KOPT-K1 (cell line): ENCODE results near the gene TMC6.
"Not testable (repeated sequence)": the region's sequence is repeated elsewhere in the genome, so short reads cannot be mapped to it uniquely, and the experiment has no call there.

Experiments
- H3K27ac ChIP-seq: fragments of 200-600 bp; sonication (generic); 2 replicates; pipeline ENCODE4 v1.5.1; 2016; ENCODE audit warnings: antibody characterized with exemption, mild to moderate bottlenecking, low read depth, low read length; ENCODE audit not compliant: poor library complexity, severe bottlenecking
- H3K36me3 ChIP-seq: fragments of 200-600 bp; sonication (generic); 2 replicates; pipeline ENCODE4 v1.5.1; 2017; ENCODE audit warnings: antibody characterized with exemption, mild to moderate bottlenecking, low read length, moderate library complexity; ENCODE audit not compliant: insufficient read depth
- H3K9me3 ChIP-seq: fragments of 200-600 bp; sonication (generic); 2 replicates; pipeline ENCODE4 v1.5.1; 2017; ENCODE audit warnings: antibody characterized with exemption, low read length, mild to moderate bottlenecking; ENCODE audit not compliant: insufficient read depth, poor library complexity, severe bottlenecking

TMC6 gene

GRCh38 chr17:78069695-78070094 is 58.9 kb downstream of the TMC6 start:
- H3K27ac ChIP-seq, result no peak overlapping the region
- H3K9me3 ChIP-seq, result no peaks in the 10 kb centered on the region
- H3K36me3 ChIP-seq, result peaks cover 100% of the 10 kb centered on the region

- H3K36me3 ChIP-seq, result peaks cover 85% of the 10 kb centered on the region
- not testable (repeated sequence) for H3K9me3 ChIP-seq, H3K27ac ChIP-seq
Observed at GRCh38 chr17:78066976-78067375, 61.6 kb downstream of the TMC6 start.

GRCh38 chr17:78064708-78065107 is 63.8 kb downstream of the TMC6 start:
- Histone ChIP-seq H3K27ac (no peak overlapping the region), H3K36me3 (peaks cover 74% of the 10 kb centered on the region), H3K9me3 (no peaks in the 10 kb centered on the region)

GRCh38 chr17:78063489-78063888 is 65.1 kb downstream of the TMC6 start:
- no peaks in the 10 kb centered on the region for H3K9me3 ChIP-seq
- no peak overlapping the region for H3K27ac ChIP-seq
- peaks cover 70% of the 10 kb centered on the region for H3K36me3 ChIP-seq

- no peak overlapping the region for H3K27ac ChIP-seq
- peaks cover 67% of the 10 kb centered on the region for H3K36me3 ChIP-seq
- H3K9me3 ChIP-seq, result no peaks in the 10 kb centered on the region
Observed at GRCh38 chr17:78062596-78062995, 66.0 kb downstream of the TMC6 start.
